H1 (cell line): Measurements from ENCODE around the gene NAA25.
A peak's percentile ranks its signal among the peaks of the same experiment; 100 is the strongest.

Experiments
- CTCF ChIP-seq, 3 experiments: IDR thresholded peaks; 1 replicate in 2 of 3; 2 replicates in 1 of 3; pipeline versions ENCODE4 v1.5.1 to v1.6.1; 2011; ENCODE audit warnings: low read length in 3 of 3, mild to moderate bottlenecking in 3 of 3, inconsistent platforms in 2 of 3, low read depth in 1 of 3, moderate library complexity in 1 of 3; ENCODE audit not compliant: insufficient read depth in 1 of 3; ENCODE audit errors: control extremely low read depth in 1 of 3
- POLR2A ChIP-seq, 2 experiments: IDR thresholded peaks; 1 replicate in 1 of 2; 2 replicates in 1 of 2; pipeline ENCODE4 v1.6.1; 2011; ENCODE audit warnings: low read depth in 2 of 2, low read length in 2 of 2, mild to moderate bottlenecking in 2 of 2; ENCODE audit errors: control extremely low read depth in 1 of 2
- TAF1 ChIP-seq: IDR thresholded peaks from 2 replicates; pipeline ENCODE4 v1.6.1; 2011; ENCODE audit warnings: mild to moderate bottlenecking, low read depth, low read length

- peak in 1 of 2 experiments; percentile 76; a peak in 2 of 3 replicates for TF ChIP-seq POLR2A (IDR thresholded peaks at IDR 0.05; ENCODE audit: control extremely low read depth in 1 of 2, low read depth in 2 of 2, low read length in 2 of 2)
- no peak for TF ChIP-seq CTCF (IDR thresholded peaks at IDR 0.05; ENCODE audit: control extremely low read depth in 1 of 3, insufficient read depth in 1 of 3, low read depth in 1 of 3, low read length in 3 of 3)
- TF ChIP-seq TAF1: peak; percentile 64; the same call in 1 of the 2 replicates
Measured at GRCh38 chr12:112116232-112117060, 7.9 kb upstream of the NAA25 start.
